Skeletal muscle tissue (tissue), 4 donors: ENCODE data around the gene PLXND1. TPM values are rescaled to one million over a fixed set of nuclear protein-coding genes. Genes with fewer than 3 reads are reported as not detected.
A peak's percentile ranks its signal among the peaks of the same experiment; 100 is the strongest.
"Not testable (repeated sequence)": the region's sequence is repeated elsewhere in the genome, so short reads cannot be mapped to it uniquely, and the experiment has no call there.

Experiments used
- H3K27ac ChIP-seq: one replicate; pipeline ENCODE4 v1.7.0; 2013; ENCODE audit warnings: mild to moderate bottlenecking, low read depth, low read length, inconsistent platforms
- H3K27me3 ChIP-seq, 3 donors: one replicate each; pipeline ENCODE4 v1.7.0; 2013; ENCODE audit warnings: low read length in 3 of 3; ENCODE audit not compliant: control insufficient read depth in 3 of 3, insufficient read depth in 3 of 3
- H3K36me3 ChIP-seq, 3 donors: one replicate each; pipeline ENCODE4 v1.7.0; 2013; ENCODE audit warnings: low read length in 3 of 3; ENCODE audit not compliant: control insufficient read depth in 3 of 3, insufficient read depth in 3 of 3
- H3K4me1 ChIP-seq, 3 donors: one replicate each; pipeline ENCODE4 v1.7.0; 2013; ENCODE audit warnings: low read length in 3 of 3, mild to moderate bottlenecking in 3 of 3; ENCODE audit not compliant: control insufficient read depth in 3 of 3, insufficient read depth in 3 of 3
- H3K4me3 ChIP-seq, 3 donors: one replicate each; pipeline ENCODE4 v1.7.0; 2013; ENCODE audit warnings: low read length in 3 of 3
- H3K9ac ChIP-seq, 3 donors: one replicate each; pipeline ENCODE4 v1.7.0; 2013; ENCODE audit warnings: low read length in 3 of 3, mild to moderate bottlenecking in 3 of 3, moderate library complexity in 2 of 3, low read depth in 1 of 3
- H3K9me3 ChIP-seq, 3 donors: one replicate each; pipeline ENCODE4 v1.7.0; 2013; ENCODE audit warnings: low read length in 3 of 3; ENCODE audit not compliant: control insufficient read depth in 3 of 3
- total RNA-seq: library from RNA; depleted of rRNA; stranded (reverse); fragments of >200 nt; gene quantifications from one replicate; pipeline ENCODE4 v1.2.3, GENCODE V29; 2014
- donor health status: Osteomylitis.

The PLXND1 gene
- total RNA-seq, 1 donor from 2014 or later, result 92.4 TPM

GRCh38 chr3:129518581-129518980, 87.9 kb downstream of the PLXND1 start:
- H3K36me3 ChIP-seq, result peaks cover 4 to 10% (median 6%) of the 10 kb centered on the region in 3 donors
- H3K4me3 ChIP-seq, result no peak overlapping the region
- H3K9me3 ChIP-seq, result no peaks in the 10 kb centered on the region
- H3K27ac ChIP-seq, result no peak overlapping the region
- H3K27me3 ChIP-seq, result no peaks in the 10 kb centered on the region
- H3K4me1 ChIP-seq, result peaks cover 9 to 10% (median 10%) of the 10 kb centered on the region in 3 donors
- no peak overlapping the region for H3K9ac ChIP-seq

DNA sequence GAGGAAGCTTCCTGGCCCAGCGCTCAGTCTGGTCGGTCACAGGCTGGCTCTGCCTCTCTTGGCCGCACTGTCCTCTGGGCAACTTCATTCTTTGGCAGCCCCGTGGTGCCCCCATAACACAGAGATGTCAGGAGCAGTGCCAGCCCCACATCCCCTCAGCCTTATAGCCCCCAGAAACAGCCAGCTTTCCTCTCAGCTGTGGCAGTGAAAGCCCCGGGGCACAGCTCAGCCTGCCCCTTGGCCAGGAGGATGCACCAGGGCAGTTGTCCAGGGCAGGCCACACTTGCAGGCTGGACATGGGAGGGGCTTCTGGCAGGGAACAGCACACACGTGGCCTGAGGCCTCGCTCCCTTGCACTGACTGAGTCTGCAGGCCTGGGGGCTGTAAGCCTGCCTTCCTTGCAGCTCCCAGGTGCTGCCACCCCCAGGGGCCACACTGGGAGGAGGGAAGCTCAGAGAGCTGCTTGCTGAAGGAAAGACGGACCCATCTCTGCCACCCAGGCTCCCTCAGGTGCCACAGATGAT, 88.4 kb downstream of the PLXND1 start:
- Histone ChIP-seq H3K36me3 (peaks cover 4 to 10% (median 6%) of the 10 kb centered on the region in 3 donors), H3K9me3 (no peaks in the 10 kb centered on the region), H3K9ac (no peak overlapping the region), H3K4me1 (peaks cover 14% of the 10 kb centered on the region in 3 donors), H3K27ac (no peak overlapping the region), H3K27me3 (no peaks in the 10 kb centered on the region), H3K4me3 (no peak overlapping the region)

GRCh38 chr3:129517516-129517915, 89.0 kb downstream of the PLXND1 start:
- Histone ChIP-seq H3K4me3 (no peak overlapping the region), H3K9me3 (no peaks in the 10 kb centered on the region), H3K27me3 (no peaks in the 10 kb centered on the region), H3K36me3 (peaks cover 6 to 10% (median 6%) of the 10 kb centered on the region in 3 donors), H3K4me1 (peaks cover 14 to 16% (median 14%) of the 10 kb centered on the region in 3 donors), H3K27ac (no peak overlapping the region), H3K9ac (no peak overlapping the region)

- not testable (repeated sequence) for H3K9me3 ChIP-seq, H3K4me3 ChIP-seq, H3K27ac ChIP-seq, H3K9ac ChIP-seq, H3K27me3 ChIP-seq
- H3K36me3 ChIP-seq, result peaks cover 6 to 13% (median 8%) of the 10 kb centered on the region in 3 donors
- peaks cover 14 to 16% (median 14%) of the 10 kb centered on the region in 3 donors for H3K4me1 ChIP-seq
Measured at GRCh38 chr3:129515821-129516432, 90.5 kb downstream of the PLXND1 start.

GRCh38 chr3:129515108-129515820, 91.2 kb downstream of the PLXND1 start:
- Histone ChIP-seq H3K4me1 (peaks cover 14 to 16% (median 14%) of the 10 kb centered on the region in 3 donors), H3K36me3 (peaks cover 6 to 13% (median 8%) of the 10 kb centered on the region in 3 donors)
- not testable (repeated sequence) for H3K27ac ChIP-seq, H3K9ac ChIP-seq, H3K4me3 ChIP-seq, H3K9me3 ChIP-seq, H3K27me3 ChIP-seq

GRCh38 chr3:129514563-129514962, 91.9 kb downstream of the PLXND1 start:
- Histone ChIP-seq H3K4me1 (peaks cover 14 to 19% (median 16%) of the 10 kb centered on the region in 3 donors), H3K36me3 (peaks cover 6 to 11% (median 8%) of the 10 kb centered on the region in 3 donors), H3K27me3 (no peaks in the 10 kb centered on the region), H3K9ac (peak overlapping the region in 1 of 3 donors; percentile 40), H3K4me3 (no peak overlapping the region), H3K9me3 (no peaks in the 10 kb centered on the region), H3K27ac (no peak overlapping the region)

GRCh38 chr3:129514110-129514509, 92.4 kb downstream of the PLXND1 start:
- Histone ChIP-seq H3K27ac (no peak overlapping the region), H3K36me3 (peaks cover 4 to 11% (median 6%) of the 10 kb centered on the region in 3 donors), H3K4me1 (peaks cover 14 to 19% (median 16%) of the 10 kb centered on the region in 3 donors), H3K27me3 (no peaks in the 10 kb centered on the region), H3K9ac (peak overlapping the region in 1 of 3 donors; percentile 40), H3K4me3 (no peak overlapping the region), H3K9me3 (no peaks in the 10 kb centered on the region)

- Histone ChIP-seq H3K9me3 (no peaks in the 10 kb centered on the region), H3K27ac (no peak overlapping the region), H3K4me1 (peaks cover 14 to 19% (median 16%) of the 10 kb centered on the region in 3 donors), H3K36me3 (peaks cover 0 to 11% (median 6%) of the 10 kb centered on the region in 3 donors), H3K27me3 (no peaks in the 10 kb centered on the region), H3K9ac (peak overlapping the region in 1 of 3 donors; percentile 40), H3K4me3 (no peak overlapping the region)
Measured at GRCh38 chr3:129513705-129514104, 92.8 kb downstream of the PLXND1 start.

DNA sequence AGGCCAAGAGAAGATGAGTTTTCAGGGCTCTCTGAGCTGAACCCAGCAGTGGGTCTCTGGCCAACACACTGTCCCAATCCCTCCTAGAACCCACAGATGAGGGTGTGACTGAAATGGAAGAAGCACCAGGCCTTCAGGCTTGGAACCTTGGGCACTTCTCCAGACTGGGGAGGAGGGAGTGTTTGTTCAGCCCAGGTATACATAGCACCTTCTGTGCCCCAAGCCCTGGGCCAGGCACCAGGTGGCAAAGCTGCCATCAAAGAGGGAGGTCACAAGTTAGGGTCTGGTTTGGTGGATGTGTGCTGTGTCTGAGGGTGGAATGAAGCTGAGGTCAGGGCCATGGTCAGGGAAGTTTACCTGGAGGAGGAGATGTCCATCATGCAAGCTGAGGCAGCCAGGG, 93.9 kb downstream of the PLXND1 start:
- H3K4me3 ChIP-seq, result no peak overlapping the region
- peaks cover 18 to 24% (median 18%) of the 10 kb centered on the region in 3 donors for H3K4me1 ChIP-seq
- no peak overlapping the region for H3K27ac ChIP-seq
- H3K27me3 ChIP-seq, result no peaks in the 10 kb centered on the region
- H3K9ac ChIP-seq, result no peak overlapping the region
- peaks cover 0 to 8% (median 4%) of the 10 kb centered on the region in 3 donors for H3K36me3 ChIP-seq
- H3K9me3 ChIP-seq, result no peaks in the 10 kb centered on the region
